GM18907 (cell line): Measurements from ENCODE around the gene FAM161A.
A peak's percentile ranks its signal among the peaks of the same experiment; 100 is the strongest.

Experiments
- ATAC-seq: cut with Tn5 transposase; IDR thresholded peaks from one replicate; pipeline ENCODE4 v1.9.1; 2021; ENCODE audit warnings: mild to moderate bottlenecking, moderate library complexity; ENCODE audit not compliant: unreplicated experiment

The FAM161A gene

DNA sequence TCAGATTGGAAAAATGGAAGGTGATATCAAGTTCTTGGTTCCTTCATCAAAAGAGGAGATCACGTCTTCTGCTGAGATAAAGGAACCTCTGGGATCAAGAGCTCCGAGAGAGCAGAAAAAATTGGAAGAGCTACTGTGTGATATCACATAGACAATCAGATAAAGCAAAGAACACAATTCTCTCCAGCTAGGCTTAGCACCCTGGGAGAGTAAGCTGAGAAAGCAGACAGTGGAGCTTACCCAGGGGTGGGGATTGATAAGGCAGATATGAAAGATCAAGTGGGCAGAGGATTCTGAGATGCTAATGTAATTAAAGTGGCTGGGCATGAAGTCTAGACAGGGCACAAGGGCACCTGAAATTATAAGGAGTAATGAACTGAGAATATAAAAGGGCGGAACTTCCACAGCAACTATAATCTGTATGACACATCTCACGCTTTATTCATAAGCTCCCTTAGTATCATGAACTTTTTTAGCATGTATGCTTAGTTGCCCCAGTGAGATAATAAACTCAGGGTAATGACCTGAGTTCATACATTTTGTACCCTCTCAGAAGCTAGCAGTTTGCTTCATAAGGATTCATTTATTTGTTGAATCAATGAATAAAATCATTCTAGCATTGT is 65.8 kb downstream of the FAM161A start:
- ATAC-seq, result no peak

DNA sequence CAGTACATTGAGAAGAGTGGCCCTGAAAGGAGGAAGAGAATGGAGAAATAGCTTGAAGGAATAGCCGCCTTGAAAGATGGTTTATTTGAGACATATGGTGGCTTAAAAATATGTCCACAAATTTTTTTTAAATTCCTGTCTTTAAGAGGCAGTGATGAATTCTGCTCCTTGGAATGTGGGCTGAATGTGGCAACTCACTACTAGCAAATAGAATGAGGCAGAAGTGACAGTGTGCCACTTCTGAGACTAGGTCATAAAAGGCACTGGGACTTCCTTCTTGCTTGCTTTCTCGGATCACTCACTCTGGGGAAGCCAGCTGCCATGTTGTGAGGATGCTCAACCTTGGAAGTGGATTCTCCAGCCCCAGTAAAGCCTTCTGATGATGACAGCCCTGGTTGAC is 67.0 kb downstream of the FAM161A start:
- ATAC-seq, result no peak

DNA sequence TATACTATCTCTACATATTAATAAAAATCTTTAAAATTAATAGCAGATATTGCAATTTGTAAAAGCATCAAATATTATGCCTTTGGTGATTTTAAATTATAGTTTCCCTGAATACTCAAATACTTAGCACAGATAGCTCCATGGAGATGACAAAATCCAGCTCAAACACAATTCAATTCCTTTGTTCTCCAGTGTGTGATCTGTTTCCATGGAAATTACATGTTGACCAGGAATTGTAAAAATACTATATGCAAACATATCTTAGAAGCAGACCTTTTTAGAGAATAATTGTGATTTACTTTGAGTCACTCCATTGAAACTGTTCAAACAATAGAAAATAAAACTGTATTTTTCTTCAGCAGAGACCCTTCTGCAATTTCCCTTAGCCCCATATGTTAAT is 68.3 kb downstream of the FAM161A start:
- ATAC-seq, result no peak

DNA sequence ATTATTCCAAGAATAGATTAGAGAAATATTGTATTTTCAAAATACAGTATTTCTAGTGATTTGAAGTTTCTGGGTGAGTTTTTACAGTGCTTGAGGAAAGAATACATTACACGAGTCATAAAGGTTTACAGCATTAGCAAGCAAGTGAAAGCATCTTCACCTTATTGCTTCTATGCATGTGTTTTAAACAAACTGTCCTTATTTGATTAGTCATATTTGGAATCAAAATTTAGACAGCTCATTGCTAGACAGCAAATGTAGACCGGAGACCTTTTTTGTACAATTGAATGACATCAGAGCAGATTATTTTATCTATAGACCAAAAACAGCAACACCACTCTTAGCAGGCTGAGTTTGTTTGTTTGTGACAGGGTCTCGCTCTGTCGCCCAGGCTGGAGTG is 69.2 kb downstream of the FAM161A start:
- ATAC-seq, result no peak

DNA sequence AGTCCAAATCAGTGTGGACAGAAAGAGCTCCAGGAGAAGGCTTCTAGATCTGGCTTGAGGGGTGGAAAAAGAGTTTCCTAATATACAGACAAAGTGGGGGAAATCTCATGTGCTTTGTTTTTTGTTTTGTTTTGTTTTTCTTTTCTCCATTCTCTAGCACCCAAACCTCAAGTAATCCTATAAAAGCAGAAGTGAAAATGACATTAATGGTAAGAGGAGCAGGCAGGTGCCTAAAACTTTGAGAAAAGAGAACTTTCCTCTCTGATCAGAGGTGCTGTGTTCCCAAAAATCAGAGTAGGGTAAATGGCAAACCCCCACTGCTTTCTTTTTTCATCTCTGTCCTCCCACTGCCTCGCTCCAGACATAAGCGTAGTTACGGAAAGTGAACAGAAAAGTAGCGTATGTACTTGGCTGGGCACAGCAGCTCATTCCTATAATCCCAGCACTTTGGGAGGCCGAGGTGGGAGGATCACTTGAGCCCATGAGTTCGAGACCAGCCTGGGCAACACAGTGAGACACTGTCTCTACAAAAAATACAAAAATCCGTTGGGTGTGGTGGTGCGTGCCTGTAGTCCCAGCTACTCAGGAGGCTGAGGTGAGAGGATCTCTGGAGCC is 77.8 kb downstream of the FAM161A start:
- ATAC-seq, result peak; percentile 72
